Panc1 (cell line): ENCODE data around the gene ERVFRD-1. TPM values are rescaled to one million over a fixed set of nuclear protein-coding genes. Genes with fewer than 3 reads are reported as not detected.

Experiments used
- ATAC-seq: fragments of 200-7000 bp; cut with Tn5 transposase; 2 replicates; pipeline ENCODE4 v1.9.1; 2020; ENCODE audit warnings: mild to moderate bottlenecking, moderate library complexity
- Bru-seq: library from RNA; stranded (reverse); fragments of 400-500 nt; gene quantifications from one replicate; lab custom pipeline; 2021; lab: Mats Ljungman, UMichigan
- BruChase-seq, 2 experiments: library from RNA; stranded (reverse); fragments of 400-500 nt; gene quantifications; one replicate each; lab custom pipeline; 2021; lab: Mats Ljungman, UMichigan
- BruUV-seq: library from RNA; stranded (reverse); fragments of 400-500 nt; replicated peaks from 2 replicates; lab custom pipeline; 2021; lab: Mats Ljungman, UMichigan
- CTCF ChIA-PET: fragments of 300-600 bp; sonication (Branson Sonifier 250); formaldehyde crosslinking; loops from one replicate; lab custom pipeline; 2022; ENCODE audit warnings: antibody characterized with exemption; lab: Charles Lee
- POLR2A ChIA-PET: fragments of 300-600 bp; sonication (Branson Sonifier 250); formaldehyde crosslinking; loops from one replicate; lab custom pipeline; 2022; ENCODE audit warnings: antibody characterized with exemption; lab: Charles Lee
- DNase-seq: peaks from one replicate; pipeline ENCODE4 v3.0.0-alpha.2; 2010; ENCODE audit warnings: low read depth, low spot score
- H3K27ac ChIP-seq: 2 replicates; pipeline ENCODE4 v1.5.1; 2011; ENCODE audit warnings: mild to moderate bottlenecking, low read length, inconsistent platforms
- H3K27me3 ChIP-seq: fragments of 200-500 bp; sonication (Bioruptor generic); 2 replicates; pipeline ENCODE4 v1.6.0; 2014; ENCODE audit warnings: low read length, inconsistent platforms; ENCODE audit not compliant: control insufficient read depth, insufficient read depth
- H3K36me3 ChIP-seq: fragments of 200-500 bp; sonication (Bioruptor generic); 2 replicates; pipeline ENCODE4 v1.5.1; 2014; ENCODE audit warnings: inconsistent platforms, mild to moderate bottlenecking, low read length, moderate library complexity; ENCODE audit not compliant: control insufficient read depth, insufficient read depth
- H3K4me1 ChIP-seq: 2 replicates; pipeline ENCODE4 v1.5.1; 2011; ENCODE audit warnings: inconsistent platforms, mild to moderate bottlenecking, low read length, moderate library complexity; ENCODE audit not compliant: control insufficient read depth, insufficient read depth
- H3K4me3 ChIP-seq, 2 experiments: 2 replicates each; pipeline ENCODE4 v1.5.1; 2011 to 2012; ENCODE audit warnings: low read depth in 2 of 2, low read length in 2 of 2, mild to moderate bottlenecking in 2 of 2, inconsistent platforms in 1 of 2, moderate library complexity in 1 of 2
- H3K9me3 ChIP-seq: fragments of 200-500 bp; sonication (Bioruptor generic); 2 replicates; pipeline ENCODE4 v1.5.1; 2014; ENCODE audit warnings: low read depth, mild to moderate bottlenecking, inconsistent platforms, low read length, moderate library complexity; ENCODE audit not compliant: control insufficient read depth, insufficient read depth
- POLR2AphosphoS5 ChIP-seq: IDR thresholded peaks from 2 replicates; pipeline ENCODE4 v1.6.1; 2012; ENCODE audit warnings: mild to moderate bottlenecking, low read depth, low read length, moderate library complexity
- SIN3A ChIP-seq: IDR thresholded peaks from 2 replicates; pipeline ENCODE4 v1.6.1; 2012; ENCODE audit warnings: low read depth, mild to moderate bottlenecking, low read length, moderate library complexity, borderline replicate concordance; ENCODE audit not compliant: insufficient read depth
- TCF7L2 ChIP-seq: IDR thresholded peaks from 2 replicates; pipeline ENCODE4 v1.6.1; 2011; ENCODE audit warnings: mild to moderate bottlenecking, low read depth, low read length, inconsistent platforms
- in situ Hi-C: cut with HindIII; loops from 2 replicates; pipeline ENCODE4 v1.10.0; 2016; ENCODE audit warnings: low sequenced_read_pairs, low pct_unique_long_range_greater_than_20kb
- intact Hi-C: fragments of 100-400 bp; cut with micrococcal nuclease; formaldehyde crosslinking; loops from one replicate; pipeline ENCODE4 v1.10.0; 2022; ENCODE audit not compliant: unreplicated experiment
- long read RNA-seq: library from polyadenylated mRNA; unstranded; transcript quantifications from one replicate; pipeline ENCODE4 v2.0.0, GENCODE V29; 2021; ENCODE audit not compliant: unreplicated experiment
- polyA plus RNA-seq: library from polyadenylated mRNA; unstranded; fragments of >200 nt; gene quantifications from one replicate; pipeline ENCODE4 v1.2.1, GENCODE V29; 2012; ENCODE audit warnings: missing spikeins; ENCODE audit not compliant: insufficient read length
- total RNA-seq: library from RNA; stranded (reverse); gene quantifications from one replicate; pipeline ENCODE4 v1.2.1, GENCODE V29; 2021; ENCODE audit not compliant: unreplicated experiment
- TF ChIP-seq, protein P1 (sequence below), 2 experiments: IDR thresholded peaks; 2 replicates each; pipeline ENCODE4 v1.6.1; 2011 to 2012; ENCODE audit warnings: low read depth in 2 of 2, control low read depth in 1 of 2, low read length in 1 of 2, mild to moderate bottlenecking in 1 of 2, moderate library complexity in 1 of 2; ENCODE audit not compliant: insufficient read depth in 1 of 2
- TF ChIP-seq, protein P2 (sequence below): fragments of 450-650 bp; IDR thresholded peaks from 2 replicates; pipeline ENCODE4 v1.5.1; 2017; ENCODE audit warnings: mild to moderate bottlenecking

ERVFRD-1 gene, protein sequence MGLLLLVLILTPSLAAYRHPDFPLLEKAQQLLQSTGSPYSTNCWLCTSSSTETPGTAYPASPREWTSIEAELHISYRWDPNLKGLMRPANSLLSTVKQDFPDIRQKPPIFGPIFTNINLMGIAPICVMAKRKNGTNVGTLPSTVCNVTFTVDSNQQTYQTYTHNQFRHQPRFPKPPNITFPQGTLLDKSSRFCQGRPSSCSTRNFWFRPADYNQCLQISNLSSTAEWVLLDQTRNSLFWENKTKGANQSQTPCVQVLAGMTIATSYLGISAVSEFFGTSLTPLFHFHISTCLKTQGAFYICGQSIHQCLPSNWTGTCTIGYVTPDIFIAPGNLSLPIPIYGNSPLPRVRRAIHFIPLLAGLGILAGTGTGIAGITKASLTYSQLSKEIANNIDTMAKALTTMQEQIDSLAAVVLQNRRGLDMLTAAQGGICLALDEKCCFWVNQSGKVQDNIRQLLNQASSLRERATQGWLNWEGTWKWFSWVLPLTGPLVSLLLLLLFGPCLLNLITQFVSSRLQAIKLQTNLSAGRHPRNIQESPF
- total RNA-seq (not detected), Bru-seq, nascent RNA (percentile 15 among the genes with signal in this experiment), BruChase-seq, experiment 1, labeled RNA remaining after a 2-hour chase (percentile 5 among the genes with signal in this experiment), BruChase-seq, experiment 2, labeled RNA remaining after a 6-hour chase (percentile 9 among the genes with signal in this experiment)
- not detected for polyA plus RNA-seq
- long read RNA-seq = 0 reads

DNA sequence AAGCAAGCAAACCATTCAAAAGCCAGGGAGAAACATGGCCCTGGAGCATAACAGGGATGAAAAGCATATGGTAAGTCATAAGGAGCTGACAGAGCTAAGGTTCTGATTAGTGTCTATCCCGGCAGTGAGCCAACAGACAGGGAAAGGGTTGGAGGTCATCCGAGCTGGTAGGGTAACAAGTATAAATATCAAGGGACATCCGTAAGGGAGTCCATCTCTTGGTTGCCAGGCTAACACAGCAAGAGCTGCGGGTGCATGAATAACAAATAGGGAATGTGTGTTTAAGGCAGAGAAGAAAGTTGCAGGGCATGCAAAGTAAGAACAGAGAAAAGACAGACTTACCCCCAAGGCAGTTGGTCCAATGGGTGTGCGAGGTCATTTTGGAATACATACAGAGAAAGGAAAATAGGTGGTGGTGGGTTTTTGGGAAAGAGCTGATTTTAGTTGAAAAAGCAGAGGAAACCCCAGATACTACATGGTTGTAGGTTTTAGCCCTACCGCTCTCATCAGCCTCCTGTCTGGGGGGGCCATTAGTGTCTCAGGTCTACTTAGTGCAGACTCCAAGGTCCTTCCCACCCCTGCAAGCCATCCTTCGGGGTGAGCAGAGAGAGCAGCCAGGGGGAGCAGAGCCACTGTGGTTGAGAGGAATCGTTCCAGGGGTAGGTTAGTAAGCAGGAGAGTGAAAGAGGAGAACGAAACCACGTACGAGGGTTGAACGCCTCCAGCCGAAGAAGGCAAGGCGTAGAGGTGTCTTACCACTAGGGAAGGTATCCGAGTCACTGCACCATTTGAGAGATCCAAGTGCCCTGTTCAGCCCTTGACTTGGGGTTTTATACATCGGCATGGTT, at the start of gene ERVFRD-1:
ERVFRD-1 (minus strand) TSS at position 805 of the 848 bp plus-strand sequence. CDS start 6,415 bp downstream, outside the sequence.
- no peaks in the 10 kb centered on the region for H3K36me3 ChIP-seq
- DNase-seq (no peak), ATAC-seq (peak; percentile 26; the same call in 1 of the 2 replicates)
- POLR2A ChIA-PET = no interaction called here
- H3K27ac ChIP-seq = no peak within 1 kb of the TSS
- no peaks in the 10 kb centered on the region for H3K27me3 ChIP-seq
- TF ChIP-seq SIN3A (no peak), TCF7L2 (no peak), POLR2AphosphoS5 (no peak)
- TF ChIP-seq, protein P1, sequence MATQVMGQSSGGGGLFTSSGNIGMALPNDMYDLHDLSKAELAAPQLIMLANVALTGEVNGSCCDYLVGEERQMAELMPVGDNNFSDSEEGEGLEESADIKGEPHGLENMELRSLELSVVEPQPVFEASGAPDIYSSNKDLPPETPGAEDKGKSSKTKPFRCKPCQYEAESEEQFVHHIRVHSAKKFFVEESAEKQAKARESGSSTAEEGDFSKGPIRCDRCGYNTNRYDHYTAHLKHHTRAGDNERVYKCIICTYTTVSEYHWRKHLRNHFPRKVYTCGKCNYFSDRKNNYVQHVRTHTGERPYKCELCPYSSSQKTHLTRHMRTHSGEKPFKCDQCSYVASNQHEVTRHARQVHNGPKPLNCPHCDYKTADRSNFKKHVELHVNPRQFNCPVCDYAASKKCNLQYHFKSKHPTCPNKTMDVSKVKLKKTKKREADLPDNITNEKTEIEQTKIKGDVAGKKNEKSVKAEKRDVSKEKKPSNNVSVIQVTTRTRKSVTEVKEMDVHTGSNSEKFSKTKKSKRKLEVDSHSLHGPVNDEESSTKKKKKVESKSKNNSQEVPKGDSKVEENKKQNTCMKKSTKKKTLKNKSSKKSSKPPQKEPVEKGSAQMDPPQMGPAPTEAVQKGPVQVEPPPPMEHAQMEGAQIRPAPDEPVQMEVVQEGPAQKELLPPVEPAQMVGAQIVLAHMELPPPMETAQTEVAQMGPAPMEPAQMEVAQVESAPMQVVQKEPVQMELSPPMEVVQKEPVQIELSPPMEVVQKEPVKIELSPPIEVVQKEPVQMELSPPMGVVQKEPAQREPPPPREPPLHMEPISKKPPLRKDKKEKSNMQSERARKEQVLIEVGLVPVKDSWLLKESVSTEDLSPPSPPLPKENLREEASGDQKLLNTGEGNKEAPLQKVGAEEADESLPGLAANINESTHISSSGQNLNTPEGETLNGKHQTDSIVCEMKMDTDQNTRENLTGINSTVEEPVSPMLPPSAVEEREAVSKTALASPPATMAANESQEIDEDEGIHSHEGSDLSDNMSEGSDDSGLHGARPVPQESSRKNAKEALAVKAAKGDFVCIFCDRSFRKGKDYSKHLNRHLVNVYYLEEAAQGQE (IDR thresholded peaks at IDR 0.05; ENCODE audit: insufficient read depth in 1 of 2, low read depth in 2 of 2, low read length in 1 of 2) = no peak
- TF ChIP-seq, protein P2, sequence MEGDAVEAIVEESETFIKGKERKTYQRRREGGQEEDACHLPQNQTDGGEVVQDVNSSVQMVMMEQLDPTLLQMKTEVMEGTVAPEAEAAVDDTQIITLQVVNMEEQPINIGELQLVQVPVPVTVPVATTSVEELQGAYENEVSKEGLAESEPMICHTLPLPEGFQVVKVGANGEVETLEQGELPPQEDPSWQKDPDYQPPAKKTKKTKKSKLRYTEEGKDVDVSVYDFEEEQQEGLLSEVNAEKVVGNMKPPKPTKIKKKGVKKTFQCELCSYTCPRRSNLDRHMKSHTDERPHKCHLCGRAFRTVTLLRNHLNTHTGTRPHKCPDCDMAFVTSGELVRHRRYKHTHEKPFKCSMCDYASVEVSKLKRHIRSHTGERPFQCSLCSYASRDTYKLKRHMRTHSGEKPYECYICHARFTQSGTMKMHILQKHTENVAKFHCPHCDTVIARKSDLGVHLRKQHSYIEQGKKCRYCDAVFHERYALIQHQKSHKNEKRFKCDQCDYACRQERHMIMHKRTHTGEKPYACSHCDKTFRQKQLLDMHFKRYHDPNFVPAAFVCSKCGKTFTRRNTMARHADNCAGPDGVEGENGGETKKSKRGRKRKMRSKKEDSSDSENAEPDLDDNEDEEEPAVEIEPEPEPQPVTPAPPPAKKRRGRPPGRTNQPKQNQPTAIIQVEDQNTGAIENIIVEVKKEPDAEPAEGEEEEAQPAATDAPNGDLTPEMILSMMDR = no peak
- no peaks in the 10 kb centered on the region for H3K4me1 ChIP-seq
- no peak within 1 kb of the TSS for H3K4me3 ChIP-seq
- CTCF ChIA-PET = no interaction called here
- BruUV-seq = no TSS peak
- no peaks in the 10 kb centered on the region for H3K9me3 ChIP-seq
- intact Hi-C loops = no loop called here
- in situ Hi-C loops = no loop called here

DNA sequence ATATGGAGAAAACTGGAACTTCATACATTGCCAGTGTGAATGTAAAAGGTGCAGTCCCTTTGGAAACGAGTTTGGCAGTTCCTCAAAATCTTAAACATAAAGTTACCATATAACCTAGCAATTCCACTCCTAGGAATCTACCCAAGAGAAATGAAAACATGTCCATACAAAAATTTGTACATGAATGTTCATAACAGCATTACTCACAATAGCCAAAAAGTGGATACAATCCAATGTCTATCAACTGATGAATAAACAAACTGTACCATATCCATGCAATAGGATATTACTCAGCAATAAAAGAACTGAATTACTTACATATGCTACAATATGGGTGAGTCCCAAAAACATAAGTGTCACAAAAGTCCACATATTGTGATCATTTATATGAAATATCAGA, 48.7 kb upstream of the ERVFRD-1 start:
- ChIA-PET CTCF (no interaction called here), POLR2A (no interaction called here)
- no peak overlapping the region for H3K27ac ChIP-seq
- intact Hi-C loops (no loop called here), in situ Hi-C loops (no loop called here)
- H3K27me3 ChIP-seq = no peaks in the 10 kb centered on the region
- H3K4me3 ChIP-seq = no peak overlapping the region
- no peaks in the 10 kb centered on the region for H3K4me1 ChIP-seq
- BruUV-seq = no TSS peak
- ATAC-seq = no peak
- no peaks in the 10 kb centered on the region for H3K36me3 ChIP-seq
- DNase-seq = no peak
- H3K9me3 ChIP-seq = no peaks in the 10 kb centered on the region
- TF ChIP-seq, protein P1 (IDR thresholded peaks at IDR 0.05; ENCODE audit: insufficient read depth in 1 of 2, low read depth in 2 of 2, low read length in 1 of 2) = no peak
- TF ChIP-seq, protein P2 = no peak
- TF ChIP-seq SIN3A (no peak), TCF7L2 (no peak), POLR2AphosphoS5 (no peak)
